ENCODE data around the gene TM4SF1.

TM4SF1 gene, protein sequence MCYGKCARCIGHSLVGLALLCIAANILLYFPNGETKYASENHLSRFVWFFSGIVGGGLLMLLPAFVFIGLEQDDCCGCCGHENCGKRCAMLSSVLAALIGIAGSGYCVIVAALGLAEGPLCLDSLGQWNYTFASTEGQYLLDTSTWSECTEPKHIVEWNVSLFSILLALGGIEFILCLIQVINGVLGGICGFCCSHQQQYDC

DNA sequence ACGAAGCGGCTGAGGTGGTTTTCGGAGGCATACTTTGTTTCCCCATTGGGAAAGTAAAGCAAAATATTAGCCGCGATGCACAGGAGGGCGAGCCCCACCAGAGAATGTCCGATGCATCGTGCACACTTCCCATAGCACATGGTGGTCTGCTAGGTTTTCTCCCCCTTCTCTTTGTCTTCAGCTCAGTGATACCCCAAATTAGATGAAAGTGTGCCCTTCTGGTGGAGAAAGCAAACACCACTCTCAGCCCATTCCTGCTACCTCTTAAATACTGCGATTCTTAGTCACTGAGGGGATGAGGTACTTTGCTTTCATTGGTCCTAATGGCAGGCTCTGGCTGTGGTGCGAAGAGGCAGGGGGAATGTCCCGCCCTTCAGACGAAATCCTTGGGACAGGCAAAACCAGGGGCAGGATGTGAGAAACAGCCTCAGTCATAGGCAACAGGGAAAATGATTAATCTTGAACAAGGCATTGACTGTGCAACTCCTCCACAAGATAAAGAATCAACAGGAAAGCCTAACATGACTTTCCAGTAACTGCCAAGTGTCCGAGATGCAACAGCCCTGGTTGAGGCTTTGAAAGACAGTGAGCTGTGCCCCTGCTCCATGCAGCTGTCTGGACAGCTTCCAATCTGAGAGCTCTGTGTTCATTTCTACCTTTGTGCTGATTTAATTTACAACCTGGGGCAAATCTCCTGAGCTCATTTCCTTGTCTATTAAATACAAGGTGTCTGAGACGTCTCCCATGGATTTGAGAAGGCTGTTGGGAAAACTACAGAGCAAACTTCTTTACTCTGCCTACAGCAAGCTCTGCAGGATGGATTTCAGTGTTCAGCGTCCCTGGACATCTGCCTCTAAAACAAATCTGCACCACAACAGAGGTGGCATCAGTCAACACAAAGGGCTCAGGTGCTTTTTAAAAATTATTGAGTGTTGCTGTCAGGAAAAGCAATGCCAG lies at the start of gene TM4SF1:
TM4SF1 (minus strand) TSS at position 242 of the 957 bp plus-strand sequence; CDS start at position 140, 102 bp downstream.
- peak; percentile 56 for DNase-seq (ENCODE audit: low spot score)

DNA sequence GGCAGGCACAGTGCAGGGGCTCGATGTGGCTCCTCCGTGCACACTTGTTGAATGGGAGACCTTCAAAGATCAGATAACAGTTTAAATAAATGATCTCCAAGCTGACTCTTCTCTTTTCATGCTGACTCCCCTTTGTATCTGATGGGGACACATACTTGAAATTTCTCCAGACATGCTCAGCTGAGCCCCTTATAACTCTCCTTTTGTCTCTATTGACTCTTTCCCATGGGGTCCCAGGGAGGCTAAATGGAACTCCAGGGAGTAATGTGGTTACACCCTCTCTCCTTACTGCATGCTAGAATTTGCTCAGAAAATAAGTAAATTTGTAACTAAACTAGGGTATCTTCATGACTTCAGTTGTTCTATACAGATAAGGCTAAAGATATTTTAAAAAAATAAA lies 48.9 kb upstream of the TM4SF1 start:
- no peak for DNase-seq (ENCODE audit: low spot score)

DNA sequence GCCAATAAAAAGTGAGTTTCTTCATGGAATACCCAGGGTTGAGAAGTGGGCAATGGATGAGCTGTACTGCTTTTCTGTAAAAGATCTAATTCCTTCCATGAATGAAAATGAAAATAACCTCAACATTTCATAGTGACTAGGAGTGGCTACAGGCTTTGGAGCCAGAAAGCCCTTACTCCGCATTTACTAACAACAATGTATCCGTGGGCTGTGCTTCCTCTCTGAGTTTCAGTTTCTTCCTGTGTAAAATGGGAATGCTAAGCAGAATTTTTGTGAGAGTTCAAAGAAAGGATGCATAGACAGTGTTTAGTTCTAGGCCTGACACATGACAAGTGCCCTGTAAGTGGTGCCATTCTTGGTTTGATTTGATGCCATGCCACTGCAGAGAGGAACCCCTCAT lies 47.5 kb upstream of the TM4SF1 start:
- no peak for DNase-seq (ENCODE audit: low spot score)

DNA sequence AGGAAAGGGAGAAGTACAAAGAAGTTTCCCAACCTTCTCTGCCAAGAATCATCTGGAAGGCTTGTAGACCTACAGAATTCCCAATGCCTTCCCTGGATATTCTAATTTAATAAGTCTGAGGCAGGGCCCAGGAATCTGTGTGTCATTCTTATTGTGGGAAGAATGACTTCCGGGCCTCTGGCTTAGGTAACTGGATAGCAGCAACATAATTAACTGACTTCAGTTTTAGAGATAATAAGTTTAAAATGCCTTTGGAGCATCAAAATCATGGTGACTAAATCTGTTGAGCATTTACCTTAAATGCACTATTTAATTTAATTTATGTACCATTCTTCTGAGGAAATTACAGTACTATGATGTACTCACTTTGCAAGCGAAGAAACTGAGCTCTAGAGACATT lies 44.3 kb upstream of the TM4SF1 start:
- no peak for DNase-seq (ENCODE audit: low spot score)

DNA sequence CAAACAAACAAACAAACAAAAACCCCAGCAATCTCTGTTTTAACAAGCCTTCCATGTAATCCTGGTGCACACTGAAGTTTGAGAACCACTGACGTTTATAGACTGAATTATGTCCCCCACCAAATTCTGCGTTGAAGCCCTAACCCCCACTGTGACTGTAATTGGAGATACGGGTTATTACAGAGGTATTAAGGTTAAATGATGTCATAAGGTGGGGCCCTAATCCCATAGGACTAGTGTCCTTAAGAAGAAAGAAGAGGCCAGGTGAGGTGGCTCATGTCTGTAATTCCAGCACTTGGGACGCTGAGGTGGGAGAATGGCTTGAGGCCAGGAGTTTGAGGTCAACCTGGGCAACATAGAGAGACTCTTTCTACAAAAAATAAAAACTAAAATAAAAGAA lies 42.4 kb upstream of the TM4SF1 start:
- DNase-seq (ENCODE audit: low spot score): no peak

DNA sequence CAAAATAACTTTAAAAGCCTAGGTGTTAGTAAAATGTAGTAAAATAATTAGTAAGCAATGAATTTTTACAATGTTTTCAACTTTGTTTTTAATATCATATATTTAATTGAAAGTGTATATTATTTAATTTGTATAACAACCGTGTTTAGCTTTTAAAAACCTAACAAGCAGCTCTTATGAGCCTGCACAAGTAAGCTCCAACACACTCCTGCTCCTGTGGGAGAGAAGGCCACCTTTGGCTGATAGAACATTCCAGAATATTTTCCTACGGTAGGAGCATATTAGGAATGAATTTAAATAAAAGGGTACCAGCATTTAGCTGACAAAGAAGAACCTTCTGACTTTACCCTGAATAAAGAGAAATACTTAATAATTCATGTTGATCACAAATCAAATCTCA lies 40.3 kb upstream of the TM4SF1 start:
- no peak for DNase-seq (ENCODE audit: low spot score)

DNA sequence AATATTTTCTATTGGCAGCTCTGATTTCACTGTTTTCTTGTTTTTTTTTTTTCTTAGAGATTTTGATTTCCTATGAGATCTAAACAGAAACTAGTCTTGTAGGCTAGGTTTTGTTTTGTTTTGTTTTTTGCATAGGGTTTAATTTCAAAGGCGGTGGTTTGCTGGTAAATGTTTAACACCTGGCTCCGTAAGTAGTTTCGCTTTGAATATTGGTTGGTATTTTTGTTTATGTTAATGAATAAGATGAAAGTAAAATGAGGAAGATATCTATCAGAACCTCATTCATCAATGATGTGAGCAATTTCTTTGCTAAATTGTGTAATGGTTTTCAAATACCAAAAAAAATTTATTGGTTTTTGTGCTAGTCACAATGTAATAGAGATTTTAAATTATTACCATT lies 39.7 kb upstream of the TM4SF1 start:
- DNase-seq (ENCODE audit: low spot score): no peak

DNA sequence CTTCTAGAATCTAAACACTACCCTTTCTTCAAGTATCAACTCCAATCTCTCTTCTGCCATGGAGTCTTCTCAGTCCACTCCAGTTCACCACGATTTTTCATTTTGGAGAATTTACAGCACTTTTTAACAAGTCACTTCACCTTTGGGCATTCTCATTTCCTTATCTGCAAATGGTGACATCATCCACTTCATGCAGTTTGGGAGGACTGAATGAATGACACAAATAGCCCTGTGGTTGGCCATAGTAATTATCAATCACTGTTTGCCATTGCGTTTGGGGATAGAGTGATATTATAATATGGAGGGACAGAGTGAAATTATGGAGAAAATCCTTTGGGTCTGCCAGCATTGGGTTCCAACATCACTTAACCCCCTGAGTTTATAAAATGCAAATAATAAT lies 38.0 kb upstream of the TM4SF1 start:
- no peak for DNase-seq (ENCODE audit: low spot score)

DNA sequence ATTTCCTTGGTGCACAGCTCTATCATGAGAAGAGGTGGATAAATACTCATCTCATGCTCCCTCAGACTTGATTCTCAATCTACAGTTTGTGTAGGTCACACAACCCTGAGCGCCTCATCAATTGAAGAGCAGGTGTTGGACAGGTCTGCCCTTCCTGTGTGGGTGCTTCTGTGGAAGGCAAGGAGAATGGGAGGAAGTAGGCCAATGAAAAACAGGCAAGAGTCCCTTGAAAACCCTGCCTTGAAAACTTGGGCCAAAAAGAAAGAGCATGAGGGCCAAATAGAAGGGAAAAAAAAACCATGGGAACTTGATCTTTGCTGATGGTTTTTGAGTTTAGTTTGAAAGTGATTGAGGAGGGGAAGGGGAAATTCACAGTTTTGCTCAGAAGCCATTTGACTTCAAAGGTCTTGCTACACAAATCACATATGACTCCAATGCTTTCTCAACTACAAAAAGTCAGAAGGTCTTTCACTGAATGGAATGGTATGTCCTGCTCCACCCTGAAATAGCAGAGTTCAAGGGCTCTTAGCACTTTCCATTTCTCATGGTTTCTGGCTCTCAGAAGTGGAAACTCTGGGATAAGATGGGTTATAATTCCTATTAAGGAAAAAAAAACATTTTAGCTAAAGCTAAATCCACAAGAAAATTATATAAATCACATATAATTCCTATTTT lies 37.2 kb upstream of the TM4SF1 start:
- DNase-seq (ENCODE audit: low spot score): peak; percentile 56

DNA sequence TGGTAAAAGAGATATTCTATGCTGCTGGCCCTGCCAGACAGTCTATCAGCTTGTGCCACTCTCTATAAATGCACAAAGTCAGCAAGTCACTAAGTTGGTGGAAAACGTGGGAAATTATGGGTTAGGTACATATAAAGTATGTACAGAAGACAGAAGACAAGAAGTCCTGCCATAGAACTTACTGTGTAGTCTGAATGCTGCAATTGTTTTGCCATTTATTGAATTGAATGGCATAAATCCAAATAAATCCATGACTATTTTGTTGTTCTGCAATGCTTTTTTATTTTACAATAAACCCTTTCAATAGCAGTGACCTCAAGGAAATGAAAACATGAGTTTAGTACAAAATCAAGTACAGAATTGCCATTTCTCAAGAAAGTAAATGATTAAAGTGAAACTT lies 34.1 kb upstream of the TM4SF1 start:
- no peak for DNase-seq (ENCODE audit: low spot score)

DNA sequence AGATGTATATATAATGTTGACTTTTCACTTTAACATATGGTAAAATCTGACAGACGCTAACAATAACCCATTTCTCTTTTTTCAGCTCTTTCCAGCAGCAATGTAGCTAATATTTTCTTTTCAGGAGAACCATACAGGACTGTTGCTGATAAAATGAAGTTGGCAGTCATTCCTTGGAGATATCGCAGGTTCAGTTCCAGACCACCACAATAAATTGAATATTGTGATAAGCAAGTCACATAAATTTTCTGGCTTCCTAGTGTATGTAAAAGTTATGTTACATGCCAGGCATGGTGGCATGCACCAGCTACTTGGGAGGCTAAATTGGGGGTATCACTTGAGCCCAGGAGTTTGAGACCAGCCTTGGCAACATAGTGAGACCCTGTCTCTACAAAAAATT lies 31.9 kb upstream of the TM4SF1 start:
- no peak for DNase-seq (ENCODE audit: low spot score)

DNA sequence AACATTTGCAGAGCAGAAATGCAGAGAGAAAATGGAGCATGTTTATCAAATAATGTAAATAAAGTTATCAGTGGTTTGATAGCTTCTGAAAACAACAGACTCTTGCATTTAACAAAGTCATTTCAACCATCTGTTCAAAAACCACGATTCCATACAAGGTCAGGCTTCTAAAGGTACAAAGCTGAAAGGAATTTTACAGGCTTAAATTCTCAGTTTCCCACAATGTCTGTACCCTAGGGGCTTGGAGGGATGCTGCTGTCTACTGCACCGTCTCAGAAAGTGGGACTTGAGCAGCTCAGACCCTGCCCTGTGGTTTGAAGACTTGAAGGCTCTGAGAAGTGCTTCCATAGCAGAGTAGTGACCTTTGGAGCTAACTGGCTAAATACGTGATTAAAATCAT lies 30.4 kb upstream of the TM4SF1 start:
- DNase-seq (ENCODE audit: low spot score): no peak

DNA sequence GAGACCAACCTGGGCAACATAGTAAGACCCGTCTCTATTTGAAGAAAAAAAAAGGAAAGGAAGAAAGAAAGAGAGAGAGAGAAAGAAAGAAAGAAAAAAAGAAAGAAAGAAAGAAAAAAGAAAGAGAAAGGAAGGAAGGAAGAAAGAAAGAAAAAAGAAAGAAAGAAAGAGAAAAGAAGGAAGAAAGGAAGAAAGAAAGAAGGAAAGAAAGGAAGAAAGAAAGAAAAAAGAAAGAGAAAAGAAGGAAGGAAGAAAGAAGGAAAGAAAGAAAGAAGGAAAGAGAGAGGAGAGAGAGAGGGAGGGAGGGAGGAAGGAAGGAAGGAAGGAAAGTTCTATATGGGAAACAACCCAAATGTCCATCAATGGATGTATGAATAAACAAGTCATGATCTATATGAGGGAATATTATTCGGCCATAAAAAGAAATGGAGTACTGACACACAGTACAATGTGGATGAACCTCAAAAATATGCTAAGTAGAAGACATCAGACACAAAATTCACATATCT lies 28.8 kb upstream of the TM4SF1 start:
- DNase-seq (ENCODE audit: low spot score): no peak

DNA sequence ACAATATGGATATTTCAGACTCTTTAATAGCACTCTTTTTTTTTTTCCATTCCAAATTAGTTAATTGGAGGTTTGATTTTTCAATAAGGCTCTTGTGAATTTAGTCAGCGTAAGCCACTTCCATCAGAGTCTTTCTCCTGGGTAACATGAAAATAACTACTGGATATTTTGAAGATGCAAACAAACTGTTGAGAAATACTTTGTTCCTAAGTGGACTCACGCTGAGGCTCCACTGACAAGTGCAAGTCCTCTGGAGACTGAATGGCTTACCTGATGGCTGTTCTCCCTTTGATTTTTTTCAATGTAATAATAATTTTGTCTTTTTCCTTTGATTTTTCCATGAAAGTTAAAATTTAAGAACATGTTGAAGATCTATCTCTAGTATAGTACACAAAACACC lies 26.0 kb upstream of the TM4SF1 start:
- no peak for DNase-seq (ENCODE audit: low spot score)

DNA sequence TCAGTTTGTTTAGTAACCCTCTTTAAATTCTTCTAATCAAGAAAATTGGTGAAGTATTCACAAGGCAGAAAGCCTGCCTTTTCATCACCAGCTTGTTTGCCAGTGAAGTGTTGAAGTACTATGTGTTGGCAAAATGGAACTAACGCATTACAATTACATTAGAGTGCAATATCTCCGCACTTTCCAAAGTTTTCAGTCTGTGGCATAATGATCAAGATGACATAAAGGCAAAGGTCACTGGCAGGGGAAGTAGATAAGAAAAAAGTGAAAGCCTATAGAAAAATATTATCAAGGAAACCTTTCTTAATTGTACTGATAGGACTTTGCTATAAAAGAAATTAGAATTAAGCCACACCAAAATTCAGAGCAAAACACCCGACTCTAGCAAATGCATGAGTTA lies 25.0 kb upstream of the TM4SF1 start:
- DNase-seq (ENCODE audit: low spot score): no peak

DNA sequence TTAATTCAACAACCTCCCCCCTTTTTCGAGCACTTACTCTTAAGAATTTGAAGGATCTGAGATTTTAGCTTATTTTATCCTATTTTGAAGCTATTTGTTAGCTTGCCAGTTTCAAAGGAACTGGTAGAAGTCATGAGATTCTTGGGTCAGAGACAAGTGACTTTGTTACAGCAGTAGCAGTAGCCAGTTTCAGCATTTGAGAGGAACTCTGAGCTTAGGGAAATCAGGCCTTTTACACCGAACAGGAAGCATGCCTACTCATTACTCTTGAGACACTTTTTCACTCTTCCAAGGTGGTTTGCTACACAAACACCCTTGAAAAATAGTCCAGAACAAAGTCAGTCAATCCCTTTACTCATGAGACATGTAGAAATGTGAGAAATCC lies 24.5 kb upstream of the TM4SF1 start:
- DNase-seq (ENCODE audit: low spot score): no peak

DNA sequence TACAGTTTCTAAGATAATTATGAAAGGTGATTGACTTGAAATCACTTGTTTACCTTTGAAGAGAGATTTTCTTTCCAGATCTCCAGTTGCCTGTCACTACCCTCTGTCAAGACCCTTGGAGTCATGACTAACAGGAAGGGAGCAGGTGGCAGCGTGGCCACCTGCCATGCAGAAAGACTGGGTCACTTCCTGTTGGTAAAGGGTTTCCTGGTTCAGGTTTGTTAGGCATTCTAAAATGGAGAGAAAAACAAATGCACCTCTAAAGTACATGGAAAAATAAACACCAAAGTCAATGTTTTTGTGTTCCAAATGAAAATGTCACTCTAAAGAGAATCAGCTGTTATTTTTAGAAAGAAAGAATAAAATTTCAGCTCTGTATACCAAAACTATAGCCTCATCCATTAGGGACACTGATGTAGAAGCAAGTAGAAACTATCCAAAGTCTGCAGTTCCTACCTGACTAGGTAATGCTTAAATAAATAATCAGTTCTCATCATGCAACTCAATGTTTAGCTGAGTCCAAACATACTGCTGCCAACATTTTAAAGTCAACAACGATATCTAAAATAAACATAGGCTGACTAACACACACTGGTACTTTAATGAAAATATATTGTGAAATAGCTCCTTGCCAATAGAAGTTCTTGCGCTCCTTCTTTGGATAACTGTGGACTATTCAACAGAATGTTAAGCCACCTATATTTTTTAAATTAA lies 23.9 kb upstream of the TM4SF1 start:
- DNase-seq (ENCODE audit: low spot score): no peak

DNA sequence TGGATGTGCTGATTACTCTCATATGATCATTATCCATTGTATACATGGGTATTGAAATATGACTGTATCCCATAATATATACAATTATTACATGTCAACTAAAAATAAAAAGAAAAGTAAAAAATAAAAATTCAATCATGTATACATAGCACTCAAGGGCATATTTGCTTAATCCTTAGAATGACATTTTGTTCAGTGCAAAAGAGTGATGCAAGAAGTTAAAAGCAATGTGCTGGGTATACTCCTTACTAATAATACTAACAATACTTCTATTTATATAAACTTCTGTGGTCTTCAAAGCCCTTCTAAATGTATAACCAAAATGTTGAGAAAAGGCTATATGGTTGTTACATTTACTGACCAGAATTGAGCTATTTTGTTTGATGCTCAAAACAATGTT lies 23.2 kb upstream of the TM4SF1 start:
- no peak for DNase-seq (ENCODE audit: low spot score)

DNA sequence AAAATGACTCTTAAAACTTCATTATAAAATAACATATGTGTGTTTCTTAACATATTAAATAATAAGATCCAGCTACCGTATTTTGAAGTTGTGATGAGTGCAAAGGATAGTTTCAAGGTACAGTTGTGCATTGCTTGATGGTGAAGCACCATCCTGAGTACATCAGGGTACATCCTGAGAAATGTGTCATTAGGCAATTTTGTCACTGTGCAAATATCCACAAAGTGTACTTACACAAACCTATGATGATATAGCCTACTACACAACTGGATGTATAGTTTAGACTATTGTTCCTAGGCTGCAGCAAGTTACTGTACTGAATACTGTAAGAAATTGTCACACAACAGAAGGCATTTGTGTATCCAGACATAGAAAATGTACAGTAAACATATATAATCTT lies 20.8 kb upstream of the TM4SF1 start:
- no peak for DNase-seq (ENCODE audit: low spot score)

DNA sequence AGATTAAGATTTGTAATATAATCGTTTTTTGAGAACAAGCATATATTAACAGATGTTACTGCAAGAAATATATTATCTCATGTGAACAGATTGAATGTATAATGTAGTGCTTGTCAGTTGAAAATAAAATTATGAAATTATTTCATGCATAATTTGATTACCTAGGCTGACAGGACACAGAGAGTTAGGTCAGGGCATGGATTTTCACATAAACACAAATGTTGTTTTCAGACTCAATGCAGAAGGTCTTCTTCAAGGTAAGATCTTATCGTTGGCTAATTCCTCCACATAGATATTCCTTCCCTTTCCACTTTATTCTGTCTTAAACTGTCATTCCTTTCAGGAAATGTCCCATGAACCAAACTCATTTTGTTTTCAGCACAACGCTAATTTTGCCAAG lies 20.1 kb upstream of the TM4SF1 start:
- no peak for DNase-seq (ENCODE audit: low spot score)

DNA sequence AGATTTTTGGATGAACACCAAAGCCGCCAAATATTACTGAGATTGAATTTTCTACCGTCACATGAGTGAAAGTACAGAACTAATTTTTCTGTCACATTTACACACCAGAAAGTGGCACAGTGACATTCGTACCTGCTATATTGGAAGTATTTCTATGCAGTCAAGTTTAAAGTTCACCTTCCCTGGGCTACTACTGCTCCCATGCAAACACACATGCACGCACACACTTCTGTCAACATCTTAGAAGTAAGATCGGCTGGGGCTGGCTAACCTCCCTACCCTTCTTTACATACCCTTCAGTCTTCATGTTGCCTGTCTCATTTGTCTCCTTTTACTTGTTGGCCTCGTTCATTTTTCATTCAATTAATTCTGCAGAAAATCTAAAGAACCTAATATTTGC lies 19.0 kb upstream of the TM4SF1 start:
- DNase-seq (ENCODE audit: low spot score): no peak
